Uterus (tissue), 4 donors: ENCODE measurements around the gene PACRG. TPM values are rescaled to one million over a fixed set of nuclear protein-coding genes. Genes with fewer than 3 reads are reported as not detected.

Experiments
- DNase-seq, 2 donors: peaks; one replicate each; pipeline ENCODE4 v3.0.0-alpha.2; 2019 to 2020
- H3K27ac ChIP-seq, 2 donors: fragments of 200-600 bp; sonication (generic); 1 replicate in 1 of 2; 2 replicates in 1 of 2; pipeline ENCODE4 v1.5.1; 2016 to 2018
- H3K27me3 ChIP-seq, 2 donors: fragments of 200-600 bp; sonication (generic); one replicate each; pipeline ENCODE4 v1.5.1; 2018 to 2019; ENCODE audit warnings: control low read depth in 1 of 2
- H3K36me3 ChIP-seq, 2 donors: fragments of 200-600 bp; sonication (generic); one replicate each; pipeline ENCODE4 v1.5.1; 2019; ENCODE audit warnings: control low read depth in 1 of 2
- H3K4me1 ChIP-seq, 2 donors: fragments of 200-600 bp; sonication (generic); one replicate each; pipeline ENCODE4 v1.5.1; 2018 to 2019; ENCODE audit warnings: control low read depth in 1 of 2
- H3K4me3 ChIP-seq, 2 donors: fragments of 200-600 bp; sonication (generic); 1 replicate in 1 of 2; 2 replicates in 1 of 2; pipeline ENCODE4 v1.5.1; 2018 to 2019; ENCODE audit warnings: mild to moderate bottlenecking in 1 of 2
- H3K9me3 ChIP-seq, 2 donors: fragments of 200-600 bp; sonication (generic); one replicate each; pipeline ENCODE4 v1.5.1; 2019; ENCODE audit warnings: control low read depth in 1 of 2
- CTCF ChIP-seq, 4 experiments: fragments of 200-600 bp in 2 of 4; fragments of 450-650 bp in 2 of 4; sonication (generic) in 2 of 4; IDR thresholded peaks; one replicate each; pipeline ENCODE4 v1.5.1; 2016 to 2019; ENCODE audit warnings: antibody characterized with exemption in 4 of 4, mild to moderate bottlenecking in 2 of 4, moderate library complexity in 1 of 4
- POLR2A ChIP-seq, 2 donors: fragments of 450-650 bp; IDR thresholded peaks; one replicate each; pipeline ENCODE4 v1.6.1; 2016; ENCODE audit warnings: antibody characterized with exemption in 2 of 2, mild to moderate bottlenecking in 1 of 2, moderate library complexity in 1 of 2
- intact Hi-C: fragments of 100-400 bp; cut with DNase I; formaldehyde crosslinking; loops from one replicate; pipeline ENCODE4 v1.15.1; 2023; ENCODE audit warnings: low total_unique reads
- total RNA-seq, 4 donors: library from RNA; depleted of rRNA in 3 of 4; stranded (reverse); fragments of >200 nt in 3 of 4; gene quantifications; one replicate each; pipeline versions ENCODE4 v1.1.0 to v1.2.4, GENCODE V29; 2014 to 2023
- donor health status: DM: yes; HTN: yes; CAD: no.

Gene PACRG
- total RNA-seq, 4 donors from 2014 or later, result 4.6 to 12.3 (median 7.5) TPM

DNA sequence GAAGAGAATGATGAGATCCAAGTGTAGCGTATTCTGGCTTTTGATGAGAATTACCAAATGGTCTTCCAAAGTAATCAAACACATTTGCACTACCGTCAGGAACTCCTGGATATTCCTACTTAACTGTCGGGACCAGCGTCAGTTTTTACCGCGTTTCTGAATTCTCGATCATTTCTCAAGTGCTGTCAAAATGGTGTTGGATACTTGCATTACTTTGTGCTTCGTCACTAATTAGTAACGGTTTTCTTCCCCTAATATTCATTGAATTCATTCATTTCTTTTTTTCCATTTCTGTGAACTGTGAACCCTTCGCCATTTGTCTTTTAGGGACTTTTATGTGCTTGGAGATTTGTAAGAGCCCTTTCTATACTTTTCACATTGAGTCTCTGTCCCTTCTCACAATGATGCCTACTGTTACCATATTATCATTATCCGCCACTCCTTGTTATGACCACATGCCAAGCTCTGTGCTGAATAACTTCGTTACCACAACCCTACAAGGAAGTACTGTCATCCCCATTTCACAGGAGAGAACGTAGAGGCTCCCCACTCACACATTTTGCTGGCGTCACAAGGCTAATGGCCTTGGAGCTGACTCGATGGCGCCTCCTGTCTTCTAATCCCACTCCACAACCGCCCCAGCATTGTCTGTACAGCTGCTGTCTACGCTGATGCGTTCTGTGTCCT, 612.6 kb downstream of the PACRG start:
- no peak for TF ChIP-seq POLR2A (IDR thresholded peaks at IDR 0.05)
- no peak for TF ChIP-seq CTCF (IDR thresholded peaks at IDR 0.05)
- intact Hi-C loops, result no loop called here

DNA sequence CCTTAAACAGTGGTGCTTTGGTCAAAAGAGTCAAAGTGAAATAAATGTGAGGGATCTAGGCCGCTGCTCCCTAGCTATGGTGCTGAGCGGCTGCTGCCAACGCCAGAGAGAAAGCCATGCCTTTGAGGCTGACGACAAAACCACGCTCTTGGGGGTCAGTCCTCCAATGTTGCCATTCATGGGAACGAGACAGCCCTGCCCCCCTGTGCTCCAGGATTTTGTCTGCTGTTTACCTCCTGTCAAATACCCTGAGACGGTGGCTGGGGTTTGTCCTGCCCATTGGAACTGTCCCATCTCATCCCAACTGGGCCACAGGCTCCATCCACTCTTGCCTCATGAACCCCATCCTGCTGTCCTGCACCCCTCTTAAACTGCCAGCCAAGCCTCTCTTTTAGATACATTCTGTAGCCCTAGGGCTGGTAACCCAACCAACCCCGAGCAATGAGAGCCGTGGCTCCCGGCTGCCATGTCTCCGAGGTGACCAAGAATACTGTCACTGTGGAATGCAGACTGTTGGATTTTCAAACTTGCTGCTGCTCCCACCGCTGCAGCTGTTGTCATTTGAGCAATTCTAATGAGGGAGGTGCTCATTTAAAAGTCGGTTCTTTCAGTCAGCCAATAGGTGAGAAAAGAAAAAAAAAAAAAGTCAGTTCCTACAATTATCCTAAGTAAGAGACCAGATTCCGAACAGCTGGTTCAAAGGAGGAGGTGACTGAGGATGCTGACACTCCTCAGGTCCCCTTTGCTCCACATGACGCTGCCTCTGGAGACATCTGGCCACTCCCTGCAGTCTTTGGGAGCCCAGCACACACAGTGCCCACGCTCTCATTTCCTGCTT, 613.7 kb downstream of the PACRG start:
- H3K4me3 ChIP-seq, result no peak overlapping the region
- no peaks in the 10 kb centered on the region for H3K36me3 ChIP-seq
- intact Hi-C loops, result no loop called here
- H3K4me1 ChIP-seq, result no peaks in the 10 kb centered on the region
- DNase-seq, result no peak
- no peaks in the 10 kb centered on the region for H3K9me3 ChIP-seq
- H3K27ac ChIP-seq, result no peak overlapping the region
- no peaks in the 10 kb centered on the region for H3K27me3 ChIP-seq
- TF ChIP-seq POLR2A (IDR thresholded peaks at IDR 0.05) (no peak), CTCF (IDR thresholded peaks at IDR 0.05) (no peak)

More for the DNA sequence above, 612.6 kb downstream of the PACRG start:
- no peak for DNase-seq
- Histone ChIP-seq H3K27ac (no peak overlapping the region), H3K9me3 (no peaks in the 10 kb centered on the region), H3K36me3 (no peaks in the 10 kb centered on the region), H3K4me3 (no peak overlapping the region), H3K4me1 (no peaks in the 10 kb centered on the region), H3K27me3 (no peaks in the 10 kb centered on the region)

DNA sequence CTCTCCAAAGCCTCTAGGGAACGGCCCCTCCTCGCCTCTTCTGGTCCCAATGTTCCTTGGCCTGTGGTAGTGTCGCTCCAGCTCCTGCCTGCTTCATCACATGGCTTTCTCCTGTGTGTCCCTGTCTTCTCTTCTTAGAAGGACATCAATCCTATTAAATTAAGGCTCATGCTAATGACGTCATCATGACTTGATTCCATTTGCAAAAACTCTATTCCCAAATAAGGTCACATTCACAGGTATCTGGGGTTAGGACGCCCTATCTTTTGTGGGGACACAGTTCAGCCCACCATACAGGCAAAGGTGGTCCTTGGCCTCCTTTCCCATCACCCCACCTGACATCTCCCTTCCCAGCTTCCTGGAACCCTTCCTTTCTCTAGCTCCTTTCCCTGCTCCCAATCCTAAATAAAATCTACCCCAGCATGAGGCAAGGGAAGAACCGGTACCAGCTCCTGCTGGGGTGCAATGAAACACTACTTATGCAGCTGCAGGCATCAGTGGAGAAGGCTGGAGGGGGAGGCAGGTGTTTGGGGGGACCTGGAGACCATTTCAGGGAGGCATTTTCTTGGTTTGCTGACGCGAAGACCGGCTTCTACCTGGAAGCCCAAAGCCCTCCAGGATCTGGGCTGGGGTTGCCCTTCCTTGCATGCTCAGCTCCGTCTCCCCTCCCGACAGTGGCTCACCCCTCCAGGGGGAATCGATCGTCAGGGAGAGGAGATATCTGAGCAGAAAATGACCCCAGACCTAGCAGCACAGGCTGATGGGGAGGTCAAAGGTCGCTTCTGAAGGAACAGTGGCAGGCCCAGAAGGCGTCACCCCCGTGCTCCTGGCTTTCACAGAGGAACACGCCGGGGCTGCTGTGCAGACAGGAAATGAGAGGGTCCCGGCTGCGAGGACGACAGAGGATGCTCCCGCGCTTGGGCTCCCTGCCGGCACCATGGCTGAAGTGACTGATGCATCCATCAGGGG, 615.1 kb downstream of the PACRG start:
- H3K27me3 ChIP-seq, result no peaks in the 10 kb centered on the region
- no peaks in the 10 kb centered on the region for H3K9me3 ChIP-seq
- H3K4me3 ChIP-seq, result no peak overlapping the region
- H3K4me1 ChIP-seq, result no peaks in the 10 kb centered on the region
- intact Hi-C loops, result no loop called here
- H3K36me3 ChIP-seq, result no peaks in the 10 kb centered on the region
- H3K27ac ChIP-seq, result no peak overlapping the region
- no peak for DNase-seq
- no peak for TF ChIP-seq CTCF (IDR thresholded peaks at IDR 0.05)
- no peak for TF ChIP-seq POLR2A (IDR thresholded peaks at IDR 0.05)

DNA sequence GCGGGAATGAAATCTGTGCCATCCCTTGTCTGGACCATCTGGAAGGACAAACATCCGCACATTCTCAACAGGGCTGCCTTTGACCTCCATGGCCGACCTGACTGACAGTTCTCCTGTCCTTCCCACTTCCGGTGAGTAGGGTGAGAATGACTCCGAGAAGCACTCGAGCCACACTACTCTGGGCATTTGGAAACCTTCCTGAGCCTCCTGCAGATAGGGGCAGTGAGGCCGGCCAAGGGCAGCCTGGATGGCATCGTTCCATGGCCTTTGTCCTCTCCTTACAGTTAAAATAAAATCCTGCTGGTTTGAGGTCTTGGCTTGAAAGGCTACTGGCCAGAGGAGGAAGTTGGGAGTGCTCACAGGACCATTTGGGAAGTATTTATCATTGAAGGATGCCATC, 615.8 kb downstream of the PACRG start:
- H3K4me1 ChIP-seq, result no peaks in the 10 kb centered on the region
- DNase-seq, result no peak
- H3K27ac ChIP-seq, result no peak overlapping the region
- TF ChIP-seq POLR2A (IDR thresholded peaks at IDR 0.05) (no peak), CTCF (IDR thresholded peaks at IDR 0.05) (no peak)
- H3K4me3 ChIP-seq, result no peak overlapping the region
- H3K36me3 ChIP-seq, result no peaks in the 10 kb centered on the region
- no peaks in the 10 kb centered on the region for H3K27me3 ChIP-seq
- H3K9me3 ChIP-seq, result no peaks in the 10 kb centered on the region
- intact Hi-C loops, result no loop called here
